WTC11 (cell line): ENCODE data around the gene ZNF362.

Experiments
- CREM ChIP-seq: sonication (generic); formaldehyde crosslinking; IDR thresholded peaks from 2 replicates; pipeline ENCODE4 v1.8.1; 2022; ENCODE audit warnings: mild to moderate bottlenecking, missing genetic modification reagents, moderate library complexity
- CTCF ChIP-seq: fragments of 200-600 bp; IDR thresholded peaks from 2 replicates; pipeline ENCODE4 v1.8.0; 2022; ENCODE audit warnings: antibody characterized with exemption
- E2F4 ChIP-seq: sonication (generic); formaldehyde crosslinking; IDR thresholded peaks from 2 replicates; pipeline ENCODE4 v1.8.1; 2022; ENCODE audit warnings: low read depth, mild to moderate bottlenecking, moderate library complexity, missing genetic modification reagents, borderline replicate concordance
- ETV6 ChIP-seq: sonication (generic); formaldehyde crosslinking; IDR thresholded peaks from 2 replicates; pipeline ENCODE4 v1.8.1; 2022; ENCODE audit warnings: mild to moderate bottlenecking, missing genetic modification reagents
- FOXJ3 ChIP-seq: sonication (generic); formaldehyde crosslinking; IDR thresholded peaks from 2 replicates; pipeline ENCODE4 v1.9.0; 2021; ENCODE audit warnings: missing genetic modification reagents, mild to moderate bottlenecking, borderline replicate concordance
- FOXP1 ChIP-seq: sonication (generic); formaldehyde crosslinking; IDR thresholded peaks from 2 replicates; pipeline ENCODE4 v1.8.0; 2022; ENCODE audit warnings: missing genetic modification reagents, mild to moderate bottlenecking, moderate library complexity, borderline replicate concordance
- GTF2I ChIP-seq: fragments of 250-450 bp; sonication (Bioruptor Pico); conservative IDR thresholded peaks from 2 replicates; pipeline ENCODE4 v1.4.0; 2021; ENCODE audit warnings: mild to moderate bottlenecking
- IRF2 ChIP-seq: sonication (generic); formaldehyde crosslinking; IDR thresholded peaks from 2 replicates; pipeline ENCODE4 v1.8.0; 2022; ENCODE audit warnings: low read depth, missing genetic modification reagents, borderline replicate concordance
- NR1H2 ChIP-seq: sonication (generic); formaldehyde crosslinking; IDR thresholded peaks from 2 replicates; pipeline ENCODE4 v1.9.0; 2021; ENCODE audit warnings: mild to moderate bottlenecking, moderate library complexity, missing genetic modification reagents
- RELA ChIP-seq: sonication (generic); formaldehyde crosslinking; IDR thresholded peaks from 2 replicates; pipeline ENCODE4 v1.8.1; 2022; ENCODE audit warnings: missing genetic modification reagents, mild to moderate bottlenecking, borderline replicate concordance
- USF1 ChIP-seq: sonication (generic); formaldehyde crosslinking; IDR thresholded peaks from 2 replicates; pipeline ENCODE4 v1.8.0; 2022; ENCODE audit warnings: mild to moderate bottlenecking, missing genetic modification reagents
- TF ChIP-seq, protein P1 (sequence below): sonication (generic); formaldehyde crosslinking; IDR thresholded peaks from 2 replicates; pipeline ENCODE4 v1.8.0; 2022; ENCODE audit warnings: mild to moderate bottlenecking, missing genetic modification reagents

GRCh38 chr1:33236498-33236897, 19.8 kb upstream of the ZNF362 start:
- no peak for TF ChIP-seq CTCF
- TF ChIP-seq NR1H2 (CRISPR knock-in tag), result no peak
- TF ChIP-seq RELA (CRISPR knock-in tag), result no peak
- no peak for TF ChIP-seq GTF2I (CRISPR knock-in tag)
- no peak for TF ChIP-seq IRF2
- no peak for TF ChIP-seq CREM (CRISPR knock-in tag)
- TF ChIP-seq E2F4, result no peak
- TF ChIP-seq FOXJ3, result no peak
- TF ChIP-seq, protein P1, sequence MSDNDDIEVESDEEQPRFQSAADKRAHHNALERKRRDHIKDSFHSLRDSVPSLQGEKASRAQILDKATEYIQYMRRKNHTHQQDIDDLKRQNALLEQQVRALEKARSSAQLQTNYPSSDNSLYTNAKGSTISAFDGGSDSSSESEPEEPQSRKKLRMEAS (CRISPR knock-in tag), result no peak
- TF ChIP-seq ETV6 (CRISPR knock-in tag), result no peak
- no peak for TF ChIP-seq FOXP1 (CRISPR knock-in tag)
- TF ChIP-seq USF1, result no peak
